Subcutaneous adipose tissue (tissue), 4 donors: ENCODE results near the gene PACS1. TPM values are rescaled to one million over a fixed set of nuclear protein-coding genes. Genes with fewer than 3 reads are reported as not detected.

Experiments
- CTCF ChIP-seq: fragments of 450-650 bp; IDR thresholded peaks from one replicate; pipeline ENCODE4 v1.5.1; 2016; ENCODE audit warnings: low read depth, mild to moderate bottlenecking, control low read depth, antibody characterized with exemption, moderate library complexity
- total RNA-seq, 4 donors: library from RNA; depleted of rRNA; stranded (reverse); fragments of >200 nt; gene quantifications; one replicate each; pipeline ENCODE4 v1.1.0, GENCODE V29; 2016

PACS1 gene
- total RNA-seq, 4 donors from 2014 or later: 38.3 to 75.7 (median 41.0) TPM

GRCh38 chr11:66292543-66293332 is 222.7 kb downstream of the PACS1 start:
- TF ChIP-seq CTCF: no peak

GRCh38 chr11:66293352-66293751 is 223.3 kb downstream of the PACS1 start:
- TF ChIP-seq CTCF: no peak

- TF ChIP-seq CTCF: no peak
Observed at GRCh38 chr11:66293777-66294625, 223.9 kb downstream of the PACS1 start.

Other genes with a start within 250 kb of the PACS1 start
- under 1 TPM in 1 of 4 donors, not detected in 3; 0.85 TPM for gene SNX32, start 236.3 kb upstream of the PACS1 start, total RNA-seq
- 100 to 1,000 TPM; 375 to 550 (median 447) TPM for gene CFL1, start 212.1 kb upstream of the PACS1 start, total RNA-seq
- gene MUS81, start 209.8 kb upstream of the PACS1 start, total RNA-seq: 10 to 100 TPM; 19.9 to 41.8 (median 30.2) TPM
- 10 to 100 TPM; 45.0 to 85.2 (median 62.2) TPM for gene EFEMP2, start 197.5 kb upstream of the PACS1 start, total RNA-seq
- 1 to 10 TPM in 3 of 4 donors, not detected in 1; 1.7 to 5.7 (median 2.9) TPM for gene CTSW, start 190.4 kb upstream of the PACS1 start, total RNA-seq
- 10 to 100 TPM; 43.8 to 64.2 (median 51.9) TPM for gene FIBP, start 181.8 kb upstream of the PACS1 start, total RNA-seq
- gene CCDC85B, start 179.6 kb upstream of the PACS1 start, total RNA-seq: 10 to 100 TPM; 15.7 to 59.9 (median 29.3) TPM
- gene FOSL1, start 169.9 kb upstream of the PACS1 start, total RNA-seq: 10 to 100 TPM in 1 of 4 donors, 1 to 10 TPM in 3; 1.5 to 15.2 (median 2.8) TPM
- gene C11orf68, start 151.2 kb upstream of the PACS1 start, total RNA-seq: 10 to 100 TPM; 18.5 to 20.5 (median 19.4) TPM
- gene DRAP1, start 150.8 kb upstream of the PACS1 start, total RNA-seq: 10 to 100 TPM; 34.4 to 85.0 (median 54.4) TPM
- not detected for gene TSGA10IP, start 124.8 kb upstream of the PACS1 start, total RNA-seq
- gene SART1, start 108.5 kb upstream of the PACS1 start, total RNA-seq: 10 to 100 TPM; 33.7 to 69.9 (median 41.8) TPM
- 10 to 100 TPM; 12.1 to 33.5 (median 25.4) TPM for gene EIF1AD, start 68.1 kb upstream of the PACS1 start, total RNA-seq
- gene BANF1, start 67.8 kb upstream of the PACS1 start, total RNA-seq: 10 to 100 TPM; 14.9 to 67.8 (median 16.7) TPM
- gene CST6, start 58.3 kb upstream of the PACS1 start, total RNA-seq: not detected
- 1 to 10 TPM in 1 of 4 donors, not detected in 3; 1.5 TPM for gene CATSPER1, start 43.8 kb upstream of the PACS1 start, total RNA-seq
- under 1 TPM in 1 of 4 donors, not detected in 3; 0.38 TPM for gene GAL3ST3, start 21.1 kb upstream of the PACS1 start, total RNA-seq
- gene SF3B2, start 17.9 kb upstream of the PACS1 start, total RNA-seq: 100 to 1,000 TPM in 3 of 4 donors, 10 to 100 TPM in 1; 97.2 to 223 (median 118) TPM
- 10 to 100 TPM; 13.3 to 24.9 (median 19.3) TPM for gene KLC2, start 187.4 kb downstream of the PACS1 start, total RNA-seq
- gene RAB1B, start 198.4 kb downstream of the PACS1 start, total RNA-seq: 10 to 100 TPM; 46.3 to 95.3 (median 68.6) TPM
- not detected for gene CNIH2, start 207.9 kb downstream of the PACS1 start, total RNA-seq
- 10 to 100 TPM; 39.0 to 60.5 (median 53.7) TPM for gene YIF1A, start 218.9 kb downstream of the PACS1 start, total RNA-seq
- gene TMEM151A, start 221.6 kb downstream of the PACS1 start, total RNA-seq: not detected
- gene CD248, start 246.8 kb downstream of the PACS1 start, total RNA-seq: 100 to 1,000 TPM in 2 of 4 donors, 10 to 100 TPM in 2; 49.0 to 226 (median 149) TPM